IMR-90 (cell line): ENCODE measurements around the gene ANKUB1. TPM values are rescaled to one million over a fixed set of nuclear protein-coding genes. Genes with fewer than 3 reads are reported as not detected.

ENCODE experiments used
- ATAC-seq: fragments of 200-7000 bp; cut with Tn5 transposase; 2 replicates; pipeline ENCODE4 v1.9.1; 2020; ENCODE audit warnings: low read depth, mild to moderate bottlenecking, moderate library complexity
- BruUV-seq: library from RNA; stranded (reverse); fragments of 400-500 nt; replicated peaks from 2 replicates; lab custom pipeline; 2021; lab: Mats Ljungman, UMichigan
- CTCF ChIA-PET: fragments of 300-600 bp; formaldehyde crosslinking; extraction: SDS; loops from one replicate; lab custom pipeline; 2021; ENCODE audit warnings: antibody characterized with exemption; lab: Yijun Ruan, JAX
- POLR2A ChIA-PET: fragments of 300-600 bp; sonication (Branson Sonifier 250); formaldehyde crosslinking; loops from one replicate; lab custom pipeline; 2022; ENCODE audit warnings: antibody characterized with exemption; ENCODE audit not compliant: unreplicated experiment; lab: Charles Lee
- DNase-seq: peaks from one replicate; pipeline ENCODE4 v3.0.0; 2013
- H2AFZ ChIP-seq: replicated peaks from 2 replicates; pipeline ENCODE3; 2013; ENCODE audit warnings: low read length, mild to moderate bottlenecking; ENCODE audit not compliant: poor library complexity
- H2AK5ac ChIP-seq: 2 replicates; pipeline ENCODE4 v1.6.1; 2013; ENCODE audit warnings: low read depth, low read length, inconsistent platforms
- H2AK9ac ChIP-seq: replicated peaks from 2 replicates; pipeline ENCODE3; 2013; ENCODE audit warnings: mild to moderate bottlenecking, low read depth, low read length, moderate library complexity; ENCODE audit not compliant: poor library complexity
- H2BK120ac ChIP-seq: 2 replicates; pipeline ENCODE4 v1.6.1; 2013; ENCODE audit warnings: low read depth, low read length, inconsistent platforms
- H2BK15ac ChIP-seq: 3 replicates; pipeline ENCODE4 v1.6.1; 2013; ENCODE audit warnings: low read depth, low read length, inconsistent platforms
- H2BK20ac ChIP-seq: 2 replicates; pipeline ENCODE4 v1.6.1; 2013; ENCODE audit warnings: low read depth, mild to moderate bottlenecking, inconsistent platforms, low read length, moderate library complexity
- H2BK5ac ChIP-seq: 2 replicates; pipeline ENCODE4 v1.6.1; 2013; ENCODE audit warnings: mild to moderate bottlenecking, low read depth, low read length, inconsistent platforms; ENCODE audit not compliant: poor library complexity, severe bottlenecking
- H3K14ac ChIP-seq: replicated peaks from 2 replicates; pipeline ENCODE4 v1.6.1; 2013; ENCODE audit warnings: low read depth, low read length, inconsistent platforms
- H3K18ac ChIP-seq: 2 replicates; pipeline ENCODE4 v1.6.1; 2013; ENCODE audit warnings: low read depth, low read length, control low read depth
- H3K23ac ChIP-seq: 2 replicates; pipeline ENCODE4 v1.6.1; 2013; ENCODE audit warnings: low read depth, low read length, inconsistent platforms
- H3K27ac ChIP-seq: 2 replicates; pipeline ENCODE4 v1.5.1; 2013; ENCODE audit warnings: mild to moderate bottlenecking, control low read depth, low read length; ENCODE audit not compliant: insufficient read depth
- H3K27me3 ChIP-seq: 2 replicates; pipeline ENCODE4 v1.6.1; 2013; ENCODE audit warnings: low read length; ENCODE audit not compliant: control insufficient read depth, insufficient read depth
- H3K36me3 ChIP-seq: 2 replicates; pipeline ENCODE4 v1.6.1; 2013; ENCODE audit warnings: low read length, mixed read lengths; ENCODE audit not compliant: control insufficient read depth, insufficient read depth
- H3K4ac ChIP-seq: 2 replicates; pipeline ENCODE4 v1.6.1; 2013; ENCODE audit warnings: low read depth, low read length, inconsistent platforms
- H3K4me1 ChIP-seq: 2 replicates; pipeline ENCODE4 v1.6.1; 2013; ENCODE audit warnings: low read length, mixed read lengths; ENCODE audit not compliant: control insufficient read depth, insufficient read depth
- H3K4me2 ChIP-seq: 2 replicates; pipeline ENCODE4 v1.6.1; 2013; ENCODE audit warnings: low read depth, mild to moderate bottlenecking, control low read depth, low read length, moderate library complexity
- H3K4me3 ChIP-seq: 2 replicates; pipeline ENCODE4 v1.5.1; 2013; ENCODE audit warnings: low read depth, mild to moderate bottlenecking, control low read depth, low read length, moderate library complexity; ENCODE audit not compliant: insufficient read depth
- H3K56ac ChIP-seq: 2 replicates; pipeline ENCODE4 v1.6.1; 2013; ENCODE audit warnings: low read length, inconsistent platforms; ENCODE audit not compliant: insufficient read depth; ENCODE audit errors: extremely low read depth
- H3K79me1 ChIP-seq, 2 experiments: 2 replicates each; pipeline ENCODE4 v1.6.1; 2013; ENCODE audit warnings: low read length in 2 of 2, inconsistent platforms in 1 of 2, low read depth in 1 of 2
- H3K9ac ChIP-seq: 2 replicates; pipeline ENCODE4 v1.6.1; 2013; ENCODE audit warnings: low read depth, low read length, control low read depth
- H3K9me1 ChIP-seq: 2 replicates; pipeline ENCODE4 v1.6.1; 2013; ENCODE audit warnings: low read length, inconsistent platforms; ENCODE audit not compliant: insufficient read depth
- H3K9me3 ChIP-seq: 2 replicates; pipeline ENCODE4 v1.6.1; 2013; ENCODE audit warnings: low read length; ENCODE audit not compliant: control insufficient read depth, insufficient read depth
- H4K20me1 ChIP-seq: 2 replicates; pipeline ENCODE4 v1.6.1; 2013; ENCODE audit warnings: low read length, inconsistent platforms; ENCODE audit not compliant: insufficient read depth
- H4K5ac ChIP-seq: 2 replicates; pipeline ENCODE4 v1.6.1; 2013; ENCODE audit warnings: mild to moderate bottlenecking, low read depth, low read length, control low read depth
- H4K8ac ChIP-seq, 2 experiments: 2 replicates each; pipeline ENCODE4 v1.6.1; 2013; ENCODE audit warnings: low read depth in 2 of 2, low read length in 2 of 2, control low read depth in 1 of 2, inconsistent platforms in 1 of 2
- H4K91ac ChIP-seq: 2 replicates; pipeline ENCODE4 v1.6.1; 2013; ENCODE audit warnings: low read depth, low read length, inconsistent platforms; ENCODE audit not compliant: insufficient read depth
- BHLHE40 ChIP-seq: fragments of 150-350 bp; IDR thresholded peaks from 2 replicates; pipeline ENCODE4 v1.6.1; 2016; ENCODE audit warnings: mild to moderate bottlenecking, low read depth, low read length
- CEBPB ChIP-seq: IDR thresholded peaks from 2 replicates; pipeline ENCODE4 v1.6.1; 2012; ENCODE audit warnings: low read depth, low read length, improper control_type of control experiment
- CHD1 ChIP-seq: IDR thresholded peaks from 2 replicates; pipeline ENCODE4 v1.6.1; 2012; ENCODE audit warnings: low read depth, low read length, improper control_type of control experiment
- CTCF ChIP-seq: conservative IDR thresholded peaks from 2 replicates; pipeline ENCODE4 v1.5.1; 2012; ENCODE audit warnings: mild to moderate bottlenecking, low read depth, low read length, improper control_type of control experiment
- ELK1 ChIP-seq: fragments of 150-350 bp; IDR thresholded peaks from 2 replicates; pipeline ENCODE4 v1.6.1; 2016; ENCODE audit warnings: low read depth, mild to moderate bottlenecking, low read length, moderate library complexity, borderline replicate concordance
- FOS ChIP-seq: fragments of 150-350 bp; IDR thresholded peaks from 2 replicates; pipeline ENCODE4 v1.6.1; 2016; ENCODE audit warnings: low read depth, low read length
- MAFK ChIP-seq: IDR thresholded peaks from 2 replicates; pipeline ENCODE4 v1.6.1; 2012; ENCODE audit warnings: low read depth, low read length, improper control_type of control experiment
- MAZ ChIP-seq: IDR thresholded peaks from 2 replicates; pipeline ENCODE4 v1.6.1; 2012; ENCODE audit warnings: low read depth, mild to moderate bottlenecking, low read length, improper control_type of control experiment, moderate library complexity, borderline replicate concordance
- MXI1 ChIP-seq: IDR thresholded peaks from 2 replicates; pipeline ENCODE4 v1.6.1; 2012; ENCODE audit warnings: low read depth, mild to moderate bottlenecking, low read length, moderate library complexity, borderline replicate concordance
- NFE2L2 ChIP-seq: fragments of 150-350 bp; IDR thresholded peaks from 2 replicates; pipeline ENCODE4 v1.6.1; 2016; ENCODE audit warnings: low read depth, mild to moderate bottlenecking, low read length
- POLR2A ChIP-seq: IDR thresholded peaks from 2 replicates; pipeline ENCODE4 v1.6.1; 2012; ENCODE audit warnings: mild to moderate bottlenecking, low read depth, low read length
- RAD21 ChIP-seq: IDR thresholded peaks from 2 replicates; pipeline ENCODE4 v1.6.1; 2012; ENCODE audit warnings: low read length, improper control_type of control experiment
- RCOR1 ChIP-seq: IDR thresholded peaks from 2 replicates; pipeline ENCODE4 v1.6.1; 2012; ENCODE audit warnings: mild to moderate bottlenecking, low read length, improper control_type of control experiment; ENCODE audit not compliant: insufficient replicate concordance
- RFX5 ChIP-seq: IDR thresholded peaks from 2 replicates; pipeline ENCODE4 v1.8.0; 2012; ENCODE audit warnings: low read depth, mild to moderate bottlenecking, low read length, moderate library complexity
- SMC3 ChIP-seq: fragments of 150-350 bp; IDR thresholded peaks from 2 replicates; pipeline ENCODE4 v1.6.1; 2016; ENCODE audit warnings: low read depth, mild to moderate bottlenecking, antibody characterized with exemption, low read length, moderate library complexity
- USF2 ChIP-seq: fragments of 150-350 bp; IDR thresholded peaks from 2 replicates; pipeline ENCODE4 v1.6.1; 2017; ENCODE audit warnings: mild to moderate bottlenecking, antibody characterized with exemption, low read length, low read depth
- WGBS, 2 experiments: methylation state at CpG; one replicate each; pipeline versions ENCODE4 v1.1.5 to v1.1.7; 2013; ENCODE audit warnings: missing lambda C conversion rate in 2 of 2; ENCODE audit not compliant: insufficient read length in 1 of 2; ENCODE audit errors: extremely low coverage in 2 of 2; 5-methylcytosine and 5-hydroxymethylcytosine counted together
- dilution Hi-C: fragments of 300-500 bp; cut with HindIII; formaldehyde crosslinking; loops from one replicate; pipeline ENCODE4 v1.14.3; 2018; ENCODE audit warnings: low sequenced_read_pairs; ENCODE audit not compliant: unreplicated experiment
- in situ Hi-C: fragments of 300-500 bp; cut with MboI; formaldehyde crosslinking; loops from 3 replicates; pipeline ENCODE4 v1.14.3; 2019; ENCODE audit warnings: low sequenced_read_pairs, inconsistent platforms, mixed read lengths
- intact Hi-C: fragments of 100-400 bp; cut with micrococcal nuclease; formaldehyde crosslinking; loops from 2 replicates; pipeline ENCODE4 v1.10.0; 2022
- polyA plus RNA-seq, 3 experiments: library from polyadenylated mRNA; depleted of rRNA; stranded (reverse); fragments of >200 nt; gene quantifications; 2 replicates each; pipeline ENCODE4 v1.2.3, GENCODE V29; 2012; ENCODE audit warnings: low replicate concordance in 1 of 3
- total RNA-seq: library from RNA; depleted of rRNA; stranded (reverse); fragments of >200 nt; gene quantifications from 2 replicates; pipeline ENCODE4 v1.2.3, GENCODE V29; 2012

ANKUB1 gene
- total and polyA plus RNA-seq, 2 of the 4 experiments (the other 2 are of a cell fraction), result not detected

GRCh38 chr3:149767720-149768119 lies 24.6 kb downstream of the ANKUB1 start:
- WGBS, 2 experiments, result 95% methylated on average over 4 of the region's 6 CpGs; no CpG with 5 or more reads in 1 of the 2 experiments
- no peak overlapping the region for H2AK5ac ChIP-seq
- intact Hi-C loops, result no loop called here

More at GRCh38 chr3:149767720-149768119, 24.6 kb downstream of the ANKUB1 start:
- Histone ChIP-seq H3K9me1 (peaks cover 2% of the 10 kb centered on the region; the same call in 1 of the 2 replicates), H3K4me3 (no peak overlapping the region), H3K4me1 (no peaks in the 10 kb centered on the region), H3K56ac (no peak overlapping the region), H3K27me3 (peaks cover 33% of the 10 kb centered on the region), H3K9me3 (no peaks in the 10 kb centered on the region), H2BK5ac (no peak overlapping the region), H4K8ac (no peak overlapping the region), H3K23ac (no peak overlapping the region), H2BK15ac (no peak overlapping the region), H3K18ac (no peak overlapping the region), H4K91ac (no peak overlapping the region), H4K20me1 (no peaks in the 10 kb centered on the region), H3K4ac (no peak overlapping the region), H3K36me3 (no peaks in the 10 kb centered on the region), H4K5ac (no peak overlapping the region), H3K27ac (no peak overlapping the region), H2AFZ (no peak overlapping the region), H2BK20ac (no peak overlapping the region), H3K4me2 (no peak overlapping the region), H3K79me1 (no peaks in the 10 kb centered on the region), H2AK9ac (no peak overlapping the region), H2BK120ac (no peak overlapping the region), H3K9ac (no peak overlapping the region), H3K14ac (no peak overlapping the region)
- dilution Hi-C loops (no loop called here), in situ Hi-C loops (no loop called here)
- TF ChIP-seq MXI1 (no peak), CEBPB (no peak), SMC3 (no peak), FOS (no peak), RFX5 (no peak), ELK1 (no peak), MAZ (no peak), RCOR1 (no peak), RAD21 (no peak), USF2 (no peak), NFE2L2 (no peak), BHLHE40 (no peak), POLR2A (no peak), CTCF (no peak), CHD1 (no peak), MAFK (no peak)
- ChIA-PET CTCF (interaction anchor here (1.3 to 5.5 kb wide), 3 partner anchors 15 to 112 kb away, joined by 3 to 58 read pairs (median 3); partner anchors contain the start of gene COMMD2), POLR2A (interaction anchor here (0.6 kb wide), 1 partner anchor 38 kb away, joined by 5 read pairs; no protein-coding TSS in a partner anchor)
- ATAC-seq (no peak), DNase-seq (no peak)
- no TSS peak for BruUV-seq
